ENCODE measurements around the gene SLC6A4. TPM values are rescaled to one million over a fixed set of nuclear protein-coding genes. Genes with fewer than 3 reads are reported as not detected.

The SLC6A4 gene
- total RNA-seq, 1 donor from 2014 or later = 0.22 TPM

DNA sequence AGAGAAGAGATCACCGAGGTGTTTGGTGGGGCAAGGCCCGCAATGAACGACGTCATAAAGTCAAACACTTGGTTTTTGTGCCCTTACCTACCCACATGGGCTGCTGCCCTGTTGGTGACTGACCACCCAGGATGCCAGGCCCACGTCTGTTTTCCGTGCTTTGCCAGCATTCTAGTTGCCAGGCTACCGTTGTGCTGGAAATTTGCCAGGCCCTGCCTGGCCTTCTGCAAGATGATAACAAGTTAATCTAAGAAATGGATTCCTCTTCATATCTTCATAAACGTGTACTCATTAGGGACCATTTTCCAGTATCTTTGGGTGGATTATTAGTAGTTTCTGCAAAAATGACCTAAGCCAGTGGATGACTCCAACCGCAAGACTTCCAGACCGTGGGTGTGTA lies 35.4 kb downstream of the SLC6A4 start:
- DNase-seq (ENCODE audit: missing footprints) = no peak
- intact Hi-C loops (cut with DNase I) = no loop called here
- ATAC-seq = no peak

DNA sequence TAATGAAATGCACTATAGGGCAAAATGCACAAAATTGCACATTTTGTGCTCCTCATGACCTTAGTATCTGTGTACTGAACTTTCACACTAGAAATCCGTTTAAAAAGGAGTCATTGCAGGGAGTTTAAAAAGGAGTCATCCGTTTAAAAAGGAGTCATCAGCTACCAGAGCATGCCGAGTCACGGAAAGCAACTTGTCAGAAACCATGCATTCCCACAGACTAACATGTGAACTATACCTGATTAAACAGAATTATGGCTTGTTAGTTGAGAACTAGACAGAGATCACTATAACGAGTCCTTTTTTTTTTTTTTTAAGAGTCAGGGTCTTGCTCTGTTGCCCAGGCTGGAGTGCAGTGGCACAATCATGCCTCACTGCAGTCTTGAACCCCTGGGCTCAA lies 35.9 kb downstream of the SLC6A4 start:
- no peak for DNase-seq (ENCODE audit: missing footprints)
- ATAC-seq = no peak
- intact Hi-C loops (cut with DNase I) = no loop called here

DNA sequence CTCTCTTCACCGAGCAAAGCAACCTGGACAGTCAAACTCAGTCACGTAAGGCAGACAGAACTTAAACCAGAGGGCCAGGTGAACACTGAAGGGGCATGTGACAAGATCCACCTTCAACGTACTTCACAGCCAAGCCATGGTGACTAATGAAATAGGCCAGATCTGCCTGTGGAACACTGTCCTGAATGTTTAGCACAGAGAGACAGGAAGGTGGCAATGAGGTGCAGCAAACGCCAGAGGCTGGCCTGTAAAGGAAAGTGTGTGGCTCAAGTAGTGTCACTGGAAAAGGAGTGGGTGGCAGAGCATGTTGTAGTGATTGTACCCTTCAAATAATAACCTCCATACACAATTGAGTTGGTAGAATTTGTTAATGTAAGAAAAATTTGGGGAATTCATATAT lies 38.1 kb downstream of the SLC6A4 start:
- ATAC-seq (no peak), DNase-seq (ENCODE audit: missing footprints) (no peak)
- intact Hi-C loops (cut with DNase I) = no loop called here

DNA sequence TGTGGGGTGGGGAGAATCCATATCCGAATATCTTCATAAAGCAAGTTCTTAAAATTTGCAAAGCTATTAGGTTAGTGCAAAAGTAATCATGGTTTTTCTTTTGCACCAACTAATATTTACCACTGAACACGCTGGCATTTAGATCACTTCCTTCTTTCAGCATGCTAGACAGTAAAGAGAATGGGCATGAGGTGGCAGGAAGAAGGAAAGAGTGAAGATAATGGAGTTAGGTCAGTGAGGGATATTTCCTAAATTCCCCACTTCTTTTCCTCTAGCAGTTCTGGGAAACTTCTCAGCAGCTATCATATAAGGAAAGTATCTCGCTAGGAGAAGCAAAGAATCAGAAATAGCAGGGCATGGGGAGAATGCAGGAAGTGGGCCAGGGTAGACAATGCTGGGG lies 39.0 kb downstream of the SLC6A4 start:
- no peak for ATAC-seq
- DNase-seq (ENCODE audit: missing footprints) = no peak
- intact Hi-C loops (cut with DNase I) = no loop called here

DNA sequence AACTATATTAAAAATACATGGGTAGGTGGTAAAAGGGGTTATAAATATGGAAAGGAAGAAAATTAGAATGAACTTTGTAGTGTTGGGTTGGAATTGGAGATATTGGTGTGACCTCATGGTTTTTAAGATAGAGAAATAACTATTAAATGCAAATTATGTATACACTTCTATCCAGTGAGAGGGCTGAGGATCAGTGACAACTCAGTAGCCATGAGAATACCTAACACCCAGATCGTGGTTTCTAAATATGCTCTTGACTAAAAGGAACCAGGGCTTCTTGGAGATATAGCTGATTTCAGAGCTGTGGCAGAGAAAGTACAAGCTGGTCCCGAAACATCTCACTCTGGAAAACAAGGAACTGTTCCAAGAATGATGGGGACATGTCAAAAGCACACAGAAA lies 44.4 kb downstream of the SLC6A4 start:
- ATAC-seq = no peak

DNA sequence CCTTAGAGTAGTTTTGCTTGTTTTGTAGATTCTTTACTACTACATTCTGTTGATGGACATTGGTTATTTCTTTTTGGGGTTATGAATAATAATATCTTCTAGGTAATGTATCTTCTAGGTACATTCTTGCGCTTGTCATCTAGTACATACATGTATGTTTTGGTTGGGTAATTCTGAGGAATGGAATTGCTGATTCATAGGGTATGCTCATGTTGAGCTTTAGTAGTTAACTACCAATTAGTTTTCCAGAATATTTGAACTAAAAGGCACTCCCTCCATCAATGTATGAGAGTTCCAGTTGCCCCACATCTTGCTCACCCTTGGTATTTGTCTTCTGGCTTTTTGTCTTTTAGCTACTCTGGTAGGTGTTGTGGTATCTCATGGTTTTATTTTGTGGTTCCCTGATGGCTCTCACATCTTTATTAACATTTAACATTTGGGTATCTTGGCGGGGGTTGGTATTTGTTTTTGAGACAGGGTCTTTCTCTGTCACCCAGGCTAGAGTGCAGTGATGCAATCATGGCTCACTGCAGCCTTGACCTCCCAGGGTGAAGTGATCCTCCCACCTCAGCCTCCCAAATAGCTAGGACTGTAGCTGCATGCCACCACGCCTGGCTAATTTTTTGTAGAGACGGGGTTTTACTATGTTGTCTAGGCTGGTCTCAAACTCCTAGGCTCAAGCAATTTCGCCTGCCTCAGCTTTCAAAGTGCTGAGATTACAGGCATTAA lies 47.1 kb downstream of the SLC6A4 start:
- ATAC-seq = no peak
- DNase-seq (ENCODE audit: missing footprints) = no peak
- intact Hi-C loops (cut with DNase I) = no loop called here

More for the DNA sequence above, 44.4 kb downstream of the SLC6A4 start:
- no peak for DNase-seq (ENCODE audit: missing footprints)
- intact Hi-C loops (cut with DNase I) = no loop called here

DNA sequence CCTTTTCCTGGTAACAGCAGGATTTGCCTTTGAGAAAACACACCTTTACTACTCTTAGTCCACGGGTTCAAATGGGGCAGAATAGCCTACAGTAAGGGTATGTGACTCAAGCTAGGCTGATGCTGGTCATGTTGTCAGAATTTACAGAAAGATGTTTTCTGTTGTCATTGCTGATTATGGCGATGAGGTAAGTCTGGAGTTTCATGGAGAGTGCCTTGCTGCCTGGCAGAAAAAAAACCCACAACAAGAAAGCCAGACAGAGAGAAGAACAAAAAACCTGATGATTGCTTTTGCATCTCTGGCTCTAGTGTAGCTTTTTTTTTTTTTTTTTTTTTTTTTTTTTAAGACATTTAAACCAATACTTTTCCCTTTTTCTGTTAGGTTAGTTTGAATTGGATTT lies 47.9 kb downstream of the SLC6A4 start:
- no peak for ATAC-seq
- intact Hi-C loops (cut with DNase I) = no loop called here
- no peak for DNase-seq (ENCODE audit: missing footprints)

DNA sequence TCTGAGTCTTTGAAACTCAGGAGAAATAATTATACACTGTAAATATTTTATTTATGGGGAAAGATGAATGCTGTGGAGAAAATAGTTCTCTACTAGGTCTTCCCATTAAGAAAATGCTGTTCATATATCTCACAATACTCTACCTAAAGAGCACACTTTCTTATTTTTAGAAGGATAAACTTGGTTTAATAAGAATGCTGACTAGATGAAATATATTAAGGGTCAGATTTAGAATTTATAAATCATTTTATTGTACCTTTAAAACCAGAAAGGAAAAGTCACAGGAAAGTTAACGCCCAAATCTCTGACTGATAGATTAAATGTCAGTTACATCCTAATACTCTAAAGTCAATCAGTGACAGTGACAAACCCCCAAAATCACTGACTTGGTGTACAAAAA lies 48.7 kb downstream of the SLC6A4 start:
- intact Hi-C loops (cut with DNase I) = no loop called here
- DNase-seq (ENCODE audit: missing footprints) (no peak), ATAC-seq (no peak)

DNA sequence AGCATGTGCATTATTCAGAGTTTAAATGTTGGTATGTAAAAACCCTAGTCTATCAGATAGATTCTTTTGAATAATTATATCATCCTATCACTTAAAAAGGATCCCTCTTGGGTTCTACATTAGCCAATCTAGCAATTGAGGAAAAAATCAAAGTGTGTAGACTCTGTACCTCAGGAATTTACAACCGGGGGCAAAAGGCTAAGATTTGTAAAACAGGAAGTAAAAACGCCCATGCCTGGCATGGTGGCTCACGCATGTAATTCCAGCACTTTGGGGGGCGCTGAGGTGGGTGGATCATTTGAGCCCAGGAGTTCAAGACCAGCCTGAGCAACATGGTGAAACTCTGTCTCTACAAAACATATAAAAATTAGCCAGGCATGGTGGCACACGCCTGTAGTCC lies 58.6 kb downstream of the SLC6A4 start:
- no peak for ATAC-seq
- intact Hi-C loops (cut with DNase I) = no loop called here
- DNase-seq (ENCODE audit: missing footprints) = no peak

DNA sequence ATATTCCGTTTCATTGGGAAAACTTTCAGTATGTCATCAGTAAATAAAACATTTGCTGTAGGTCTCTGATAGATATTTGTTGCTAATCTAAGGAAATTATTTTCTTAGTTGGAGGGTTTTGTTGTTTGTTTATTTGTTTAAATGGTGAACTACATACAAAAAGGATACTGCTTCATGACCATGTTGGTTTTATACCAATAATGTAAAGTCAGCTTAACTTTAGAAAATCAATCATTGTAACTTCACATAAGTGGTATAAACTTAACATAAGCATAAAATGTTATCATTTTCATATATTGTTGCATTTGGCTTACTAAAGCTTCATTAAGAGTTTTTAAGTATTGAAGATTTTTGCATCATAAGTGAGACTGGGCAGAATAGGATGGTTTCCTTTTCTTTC lies 60.9 kb downstream of the SLC6A4 start:
- DNase-seq (ENCODE audit: missing footprints) = no peak
- intact Hi-C loops (cut with DNase I) = no loop called here
- no peak for ATAC-seq

DNA sequence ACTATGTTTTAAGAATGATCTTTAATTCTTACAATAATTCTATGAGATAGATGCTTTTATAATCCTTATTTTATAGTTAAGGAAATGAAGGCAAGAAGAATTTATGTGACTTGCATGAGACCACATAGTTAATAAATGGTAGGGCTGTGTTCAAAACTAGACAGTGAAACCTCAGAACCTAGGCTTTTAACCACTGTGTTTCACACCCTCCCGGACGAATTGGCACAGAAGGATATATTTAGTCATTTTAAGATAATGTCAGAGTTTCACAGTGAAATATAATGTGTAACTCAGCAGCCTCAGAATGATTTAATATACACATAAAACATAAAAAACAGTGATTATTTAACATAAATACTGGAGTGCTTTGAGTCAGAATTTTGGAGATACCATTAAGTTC lies 61.8 kb downstream of the SLC6A4 start:
- DNase-seq (ENCODE audit: missing footprints) (no peak), ATAC-seq (no peak)
- intact Hi-C loops (cut with DNase I) = no loop called here

DNA sequence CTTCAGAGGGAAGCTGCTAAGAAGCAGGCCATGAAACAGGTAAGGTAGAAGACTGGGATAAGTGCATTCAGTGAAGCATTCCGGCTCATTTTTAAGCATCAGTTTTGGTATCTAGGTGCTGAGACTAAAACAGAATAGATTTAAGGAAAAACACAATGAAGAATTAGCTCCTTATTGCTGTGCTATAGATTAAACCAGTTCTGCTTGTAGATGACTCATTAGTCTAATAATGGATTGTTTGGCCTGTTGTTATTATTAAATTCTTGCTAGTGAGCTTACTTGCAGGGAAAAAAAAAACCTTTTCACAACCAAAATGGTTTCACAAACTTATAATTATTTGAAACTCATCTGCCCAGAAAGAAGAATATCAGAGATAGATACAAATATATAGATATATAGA lies 62.9 kb downstream of the SLC6A4 start:
- intact Hi-C loops (cut with DNase I) = no loop called here
- ATAC-seq (no peak), DNase-seq (ENCODE audit: missing footprints) (no peak)

DNA sequence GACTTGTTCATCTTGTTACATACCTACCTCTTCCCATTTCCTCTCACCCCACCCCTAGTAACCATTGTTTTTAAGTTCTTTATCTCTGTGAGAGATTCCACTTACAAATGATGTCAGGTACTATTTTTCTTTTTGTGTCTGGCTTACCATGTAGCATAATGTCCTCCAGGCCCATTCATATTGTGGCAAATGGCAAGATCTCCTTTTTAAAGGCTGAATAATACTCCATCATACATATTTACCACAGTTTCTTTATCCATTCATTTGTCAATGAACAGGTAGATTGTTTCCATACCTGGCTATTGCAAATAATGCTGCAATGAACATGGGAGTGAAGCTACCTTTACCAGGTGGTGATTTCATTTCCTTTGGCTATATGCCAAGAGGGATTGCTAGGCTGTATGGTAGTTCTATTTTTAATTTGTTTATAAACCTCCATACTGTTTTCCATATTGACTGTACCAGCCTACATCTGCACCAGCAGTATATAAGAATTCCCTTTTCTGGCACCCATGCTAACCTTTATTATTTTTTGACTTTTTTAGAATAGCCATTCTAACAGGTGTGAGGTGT lies 65.0 kb downstream of the SLC6A4 start:
- intact Hi-C loops (cut with DNase I) = no loop called here
- DNase-seq (ENCODE audit: missing footprints) (no peak), ATAC-seq (no peak)

DNA sequence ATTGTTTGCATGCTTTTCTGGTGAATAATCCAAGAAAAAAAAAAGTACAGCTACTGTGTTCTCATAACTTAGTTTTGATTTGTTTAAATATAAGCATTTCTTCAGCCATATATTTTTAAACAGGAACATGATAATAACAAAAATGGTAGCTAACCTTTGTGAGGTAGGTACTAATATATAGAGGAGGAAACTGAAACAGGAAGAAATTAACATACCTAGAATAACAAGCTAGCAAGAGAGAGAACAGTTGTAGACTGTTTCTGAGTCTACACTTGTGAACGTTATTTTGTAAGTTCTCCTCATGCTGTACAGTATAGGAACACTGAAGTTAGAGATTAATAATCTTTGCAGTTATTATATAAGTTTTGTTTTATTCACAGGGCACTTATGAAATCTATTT lies 69.5 kb downstream of the SLC6A4 start:
- intact Hi-C loops (cut with DNase I) = no loop called here
- DNase-seq (ENCODE audit: missing footprints) (no peak), ATAC-seq (no peak)

DNA sequence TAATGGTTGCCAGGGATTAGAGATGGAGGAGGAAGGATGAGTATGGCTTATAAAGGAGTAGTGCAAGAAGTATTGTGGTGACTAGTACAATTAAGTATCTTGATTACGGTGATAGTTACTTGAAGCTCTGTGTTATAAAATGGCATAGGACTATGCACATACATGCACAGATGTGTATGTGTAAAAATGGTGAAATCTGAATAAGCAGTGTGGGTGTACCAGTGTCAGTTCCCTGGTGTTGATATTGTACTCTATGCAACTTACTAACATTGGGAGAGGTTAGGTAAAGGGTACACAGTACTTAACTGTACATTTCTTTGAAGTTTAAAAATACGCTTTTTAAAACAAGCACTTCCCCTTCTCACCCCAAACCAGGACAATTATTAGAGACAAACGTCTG lies 70.3 kb downstream of the SLC6A4 start:
- no peak for ATAC-seq
- intact Hi-C loops (cut with DNase I) = no loop called here
- DNase-seq (ENCODE audit: missing footprints) = no peak

DNA sequence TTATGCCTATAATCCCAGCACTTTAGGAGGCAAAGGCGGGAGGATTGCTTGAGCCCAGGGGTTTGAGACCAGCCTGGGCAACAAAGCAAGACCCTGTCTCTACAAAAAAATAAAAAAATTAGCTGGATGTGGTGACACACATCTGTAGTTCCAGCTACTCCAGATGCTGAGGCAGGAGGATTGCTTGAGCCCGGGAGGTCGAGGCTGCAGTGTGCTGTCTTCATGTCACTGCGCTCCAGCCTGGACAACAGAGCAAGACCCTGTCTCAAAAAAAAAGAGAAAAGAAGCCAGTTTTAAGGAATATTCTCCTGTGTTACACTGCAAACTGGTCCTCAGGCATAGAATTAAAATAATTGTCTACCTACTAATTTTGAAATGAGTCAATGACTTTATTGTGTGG lies 71.0 kb downstream of the SLC6A4 start:
- intact Hi-C loops (cut with DNase I) = no loop called here
- no peak for DNase-seq (ENCODE audit: missing footprints)
- ATAC-seq = no peak

DNA sequence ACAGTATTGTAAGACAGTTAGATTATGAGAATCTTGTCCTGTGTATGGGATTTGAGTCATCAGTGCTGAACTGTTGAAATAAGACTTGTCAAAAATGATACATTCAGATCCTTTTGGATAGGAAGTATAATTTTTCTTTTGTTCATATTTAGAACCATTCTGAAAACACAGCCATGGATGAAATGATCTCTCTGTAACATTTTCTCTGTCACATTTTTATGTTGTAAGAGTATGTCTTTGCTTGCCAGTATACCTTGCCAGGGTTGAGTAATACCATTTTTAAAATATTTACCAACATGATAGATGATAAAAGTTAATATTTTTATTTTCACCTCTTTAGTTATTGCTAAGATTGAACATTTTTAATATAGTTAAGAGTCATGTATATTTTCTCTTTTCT lies 73.9 kb downstream of the SLC6A4 start:
- DNase-seq (ENCODE audit: missing footprints) (no peak), ATAC-seq (no peak)
- intact Hi-C loops (cut with DNase I) = no loop called here

DNA sequence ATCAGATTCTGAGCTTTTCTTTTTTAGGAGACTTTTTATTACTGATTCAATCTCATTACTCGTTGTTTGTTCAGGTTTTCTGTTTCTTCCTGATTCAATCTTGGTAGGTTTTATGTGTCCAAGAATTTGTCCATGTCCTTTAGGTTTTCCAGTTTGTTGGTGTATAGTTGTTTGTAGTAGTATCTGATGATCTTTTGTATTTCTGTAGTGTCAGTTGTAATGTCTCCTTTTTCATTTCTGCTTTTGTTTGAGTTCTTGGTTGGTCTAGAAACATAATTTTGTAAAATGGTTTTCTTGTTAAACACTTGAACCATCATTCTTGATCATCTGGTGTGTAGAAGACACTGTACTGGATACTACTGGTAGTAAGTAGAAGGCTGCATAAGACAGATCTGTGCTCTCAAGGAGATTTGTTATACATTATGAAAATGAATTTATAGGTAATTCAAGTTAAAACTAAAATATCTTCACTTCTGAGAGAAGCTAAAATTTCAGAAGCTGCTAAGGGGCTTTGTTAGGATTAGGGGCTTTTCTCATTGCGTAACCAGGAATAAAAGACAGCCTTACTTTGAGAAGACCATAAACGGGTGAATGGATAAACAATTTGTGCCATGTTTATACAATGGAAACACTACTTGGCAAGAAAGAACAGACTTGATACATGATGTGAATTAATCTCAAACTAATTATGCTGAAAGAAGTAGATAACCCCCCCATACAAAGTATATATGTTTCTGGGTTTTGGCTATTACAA lies 74.9 kb downstream of the SLC6A4 start:
- no peak for DNase-seq (ENCODE audit: missing footprints)
- intact Hi-C loops (cut with DNase I) = no loop called here
- no peak for ATAC-seq

DNA sequence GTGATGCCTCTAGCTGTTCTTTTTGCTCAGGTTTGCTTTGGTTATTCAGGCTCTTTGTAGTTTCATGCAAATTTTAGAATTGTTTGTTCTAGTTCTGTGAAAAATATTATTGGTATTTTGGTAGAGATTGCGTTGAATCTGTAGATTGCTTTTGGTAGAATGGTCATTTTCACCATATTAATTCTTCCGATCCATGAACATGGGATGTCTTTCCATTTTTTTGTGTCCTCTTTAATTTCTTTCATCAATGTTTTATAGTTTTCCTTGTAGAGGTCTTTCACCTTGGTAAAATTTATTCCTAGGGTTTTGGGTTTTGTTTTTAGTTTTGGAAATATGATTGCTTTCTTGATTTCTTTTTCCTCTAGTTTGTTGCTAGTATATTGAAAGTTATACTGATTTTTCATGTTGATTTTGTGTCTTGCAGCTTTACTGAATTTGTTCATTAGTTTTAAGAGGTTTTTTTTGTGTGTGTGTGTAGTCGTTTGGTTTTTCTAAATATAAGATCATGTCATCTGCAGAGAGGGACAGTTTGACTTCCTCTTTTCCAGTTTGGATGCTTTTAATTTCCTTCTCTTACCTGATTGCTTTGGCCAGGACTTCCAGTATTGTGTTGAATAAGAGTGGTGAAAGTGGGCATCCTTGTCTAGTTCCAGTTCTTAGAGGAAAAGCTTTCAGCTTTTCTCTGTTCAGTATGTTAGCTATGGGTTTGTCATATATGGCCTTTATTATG lies 76.4 kb downstream of the SLC6A4 start:
- ATAC-seq = no peak
- intact Hi-C loops (cut with DNase I) = no loop called here
- no peak for DNase-seq (ENCODE audit: missing footprints)

DNA sequence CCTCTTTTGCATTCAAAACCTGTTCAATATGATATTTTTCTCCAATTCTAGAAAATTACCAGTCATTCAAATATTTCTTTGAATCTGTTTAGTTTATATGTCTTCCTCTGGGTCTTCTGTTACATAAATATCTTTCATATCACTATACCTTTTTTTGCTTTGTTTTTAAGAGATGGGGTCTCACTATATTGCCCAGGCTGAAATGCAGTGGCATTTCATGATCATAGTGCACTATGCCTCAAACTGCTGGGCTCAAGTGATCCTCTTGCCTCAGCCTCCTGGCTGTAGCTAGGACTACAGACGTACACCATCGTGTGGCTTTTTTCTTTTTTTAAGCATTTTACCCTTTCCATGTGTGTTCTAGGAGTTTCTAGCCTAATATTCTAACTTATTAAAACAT lies 80.1 kb downstream of the SLC6A4 start:
- DNase-seq (ENCODE audit: missing footprints) (no peak), ATAC-seq (no peak)
- intact Hi-C loops (cut with DNase I) = no loop called here
